Effector memory CD8-positive, alpha-beta T cell (primary cell): Measurements from ENCODE around the gene CFAP298.
"Not testable (repeated sequence)": the region's sequence is repeated elsewhere in the genome, so short reads cannot be mapped to it uniquely, and the experiment has no call there.

Experiments
- ATAC-seq: fragments of 150-1000 bp; cut with Tn5 transposase; replicated peaks from 2 replicates; pipeline ENCODE4 v1.10.0; 2021; ENCODE audit warnings: mild to moderate bottlenecking, moderate library complexity
- DNase-seq, 3 experiments: peaks; one replicate each; pipeline ENCODE4 v3.0.0; 2021
- H3K27ac Mint-ChIP-seq, 2 donors: one replicate each; pipeline ENCODE4 v1.8.0; 2022; ENCODE audit warnings: mild to moderate bottlenecking in 2 of 2, mixed read lengths in 2 of 2, moderate library complexity in 2 of 2
- H3K27me3 Mint-ChIP-seq, 2 donors: one replicate each; pipeline ENCODE4 v1.8.0; 2022; ENCODE audit warnings: mixed read lengths in 2 of 2
- H3K36me3 Mint-ChIP-seq: one replicate; pipeline ENCODE4 v1.8.0; 2022; ENCODE audit warnings: mild to moderate bottlenecking, moderate library complexity, mixed read lengths; ENCODE audit not compliant: insufficient read depth
- H3K4me1 Mint-ChIP-seq, 2 donors: one replicate each; pipeline ENCODE4 v1.8.0; 2022; ENCODE audit warnings: low read depth in 2 of 2, mixed read lengths in 2 of 2
- H3K4me3 Mint-ChIP-seq, 2 donors: one replicate each; pipeline ENCODE4 v1.8.0; 2022; ENCODE audit warnings: mild to moderate bottlenecking in 2 of 2, mixed read lengths in 2 of 2, moderate library complexity in 2 of 2
- H3K9me3 Mint-ChIP-seq, 2 donors: one replicate each; pipeline ENCODE4 v1.8.0; 2022; ENCODE audit warnings: mixed read lengths in 2 of 2

The CFAP298 gene

GRCh38 chr21:32569261-32570230 is 42.6 kb downstream of the CFAP298 start:
- Mint-ChIP-seq H3K36me3 (peaks cover 19% of the 10 kb centered on the region), H3K27ac (peak overlapping the region; percentile 46 to 94), H3K27me3 (peaks cover 0 to 3% of the 10 kb centered on the region in 2 donors), H3K9me3 (peaks cover 0 to 4% of the 10 kb centered on the region in 2 donors), H3K4me3 (peak overlapping the region; percentile 90 to 96), H3K4me1 (peaks cover 14 to 17% of the 10 kb centered on the region in 2 donors)
- ATAC-seq (peak; percentile 88), DNase-seq (peak; percentile 78 to 83 (median 81))

- peaks cover 14 to 17% of the 10 kb centered on the region in 2 donors for H3K4me1 Mint-ChIP-seq
Measured at GRCh38 chr21:32567626-32568025, 44.6 kb downstream of the CFAP298 start.

GRCh38 chr21:32566741-32567389 is 45.3 kb downstream of the CFAP298 start:
- no peak overlapping the region for H3K27ac Mint-ChIP-seq
- H3K9me3 Mint-ChIP-seq: peaks cover 0 to 6% of the 10 kb centered on the region in 2 donors
- ATAC-seq (no peak), DNase-seq (no peak)
- H3K36me3 Mint-ChIP-seq: peaks cover 22% of the 10 kb centered on the region
- H3K4me3 Mint-ChIP-seq: no peak overlapping the region
- peaks cover 14 to 20% of the 10 kb centered on the region in 2 donors for H3K4me1 Mint-ChIP-seq
- no peaks in the 10 kb centered on the region for H3K27me3 Mint-ChIP-seq

More at GRCh38 chr21:32567626-32568025, 44.6 kb downstream of the CFAP298 start:
- Mint-ChIP-seq H3K4me3 (no peak overlapping the region), H3K27ac (no peak overlapping the region), H3K27me3 (no peaks in the 10 kb centered on the region), H3K9me3 (peaks cover 0 to 6% of the 10 kb centered on the region in 2 donors), H3K36me3 (peaks cover 22% of the 10 kb centered on the region)
- DNase-seq (no peak), ATAC-seq (no peak)

- H3K4me3 Mint-ChIP-seq: no peak overlapping the region
- ATAC-seq (no peak), DNase-seq (no peak)
- no peak overlapping the region for H3K27ac Mint-ChIP-seq
- peaks cover 14 to 20% of the 10 kb centered on the region in 2 donors for H3K4me1 Mint-ChIP-seq
- H3K9me3 Mint-ChIP-seq: peaks cover 0 to 6% of the 10 kb centered on the region in 2 donors
- no peaks in the 10 kb centered on the region for H3K27me3 Mint-ChIP-seq
- peaks cover 25% of the 10 kb centered on the region for H3K36me3 Mint-ChIP-seq
Measured at GRCh38 chr21:32565856-32566465, 46.2 kb downstream of the CFAP298 start.

- Mint-ChIP-seq H3K4me1 (peaks cover 2 to 10% of the 10 kb centered on the region in 2 donors), H3K27me3 (no peaks in the 10 kb centered on the region), H3K4me3 (no peak overlapping the region), H3K36me3 (peaks cover 15% of the 10 kb centered on the region), H3K27ac (peak overlapping the region in 1 of 2 donors; percentile 35), H3K9me3 (peaks cover 0 to 6% of the 10 kb centered on the region in 2 donors)
- ATAC-seq: no peak
- no peak for DNase-seq
Measured at GRCh38 chr21:32562915-32563314, 49.3 kb downstream of the CFAP298 start.

- peak overlapping the region in 1 of 2 donors; percentile 35 for H3K27ac Mint-ChIP-seq
- peak; percentile 32 for ATAC-seq
- no peaks in the 10 kb centered on the region for H3K27me3 Mint-ChIP-seq
- peaks cover 0 to 6% of the 10 kb centered on the region in 2 donors for H3K9me3 Mint-ChIP-seq
- peaks cover 4 to 8% of the 10 kb centered on the region in 2 donors for H3K4me1 Mint-ChIP-seq
- DNase-seq: no peak
- peaks cover 13% of the 10 kb centered on the region for H3K36me3 Mint-ChIP-seq
- H3K4me3 Mint-ChIP-seq: no peak overlapping the region
Measured at GRCh38 chr21:32562426-32562825, 49.8 kb downstream of the CFAP298 start.

- H3K4me1 Mint-ChIP-seq, H3K9me3 Mint-ChIP-seq, DNase-seq, ATAC-seq, H3K4me3 Mint-ChIP-seq, H3K27me3 Mint-ChIP-seq: not testable (repeated sequence)
- Mint-ChIP-seq H3K27ac (peak overlapping the region; percentile 32 to 44), H3K36me3 (peaks cover 10% of the 10 kb centered on the region)
Measured at GRCh38 chr21:32561476-32561875, 50.7 kb downstream of the CFAP298 start.

- DNase-seq (no peak), ATAC-seq (no peak)
- Mint-ChIP-seq H3K4me3 (no peak overlapping the region), H3K36me3 (peaks cover 8% of the 10 kb centered on the region), H3K27ac (no peak overlapping the region), H3K27me3 (no peaks in the 10 kb centered on the region), H3K9me3 (peaks cover 0 to 6% of the 10 kb centered on the region in 2 donors), H3K4me1 (peaks cover 8 to 10% of the 10 kb centered on the region in 2 donors)
Measured at GRCh38 chr21:32560896-32561295, 51.3 kb downstream of the CFAP298 start.

- peaks cover 12% of the 10 kb centered on the region for H3K36me3 Mint-ChIP-seq
- H3K27ac Mint-ChIP-seq: no peak overlapping the region
- no peaks in the 10 kb centered on the region for H3K9me3 Mint-ChIP-seq
- H3K4me1 Mint-ChIP-seq: peaks cover 10 to 14% of the 10 kb centered on the region in 2 donors
- ATAC-seq (no peak), DNase-seq (no peak)
- H3K4me3 Mint-ChIP-seq: no peak overlapping the region
- H3K27me3 Mint-ChIP-seq: no peaks in the 10 kb centered on the region
Measured at GRCh38 chr21:32559006-32559610, 53.1 kb downstream of the CFAP298 start.

GRCh38 chr21:32558106-32558505 is 54.1 kb downstream of the CFAP298 start:
- H3K36me3 Mint-ChIP-seq: peaks cover 9% of the 10 kb centered on the region
- DNase-seq (no peak), ATAC-seq (no peak)
- no peaks in the 10 kb centered on the region for H3K9me3 Mint-ChIP-seq
- H3K27ac Mint-ChIP-seq: peak overlapping the region; percentile 15 to 24
- no peak overlapping the region for H3K4me3 Mint-ChIP-seq
- H3K27me3 Mint-ChIP-seq: no peaks in the 10 kb centered on the region
- H3K4me1 Mint-ChIP-seq: peaks cover 10 to 14% of the 10 kb centered on the region in 2 donors

- H3K27ac Mint-ChIP-seq: no peak overlapping the region
Measured at GRCh38 chr21:32554832-32555638, 57.1 kb downstream of the CFAP298 start.

GRCh38 chr21:32549886-32550285 is 62.3 kb downstream of the CFAP298 start:
- no peaks in the 10 kb centered on the region for H3K27me3 Mint-ChIP-seq
- ATAC-seq (no peak), DNase-seq (no peak)
- no peaks in the 10 kb centered on the region for H3K9me3 Mint-ChIP-seq
- H3K36me3 Mint-ChIP-seq: peaks cover 2% of the 10 kb centered on the region
- H3K4me1 Mint-ChIP-seq: peaks cover 7 to 14% of the 10 kb centered on the region in 2 donors
- peak overlapping the region in 1 of 2 donors; percentile 39 for H3K27ac Mint-ChIP-seq
- H3K4me3 Mint-ChIP-seq: no peak overlapping the region

More at GRCh38 chr21:32554832-32555638, 57.1 kb downstream of the CFAP298 start:
- Mint-ChIP-seq H3K4me3 (no peak overlapping the region), H3K9me3 (no peaks in the 10 kb centered on the region), H3K4me1 (peaks cover 10 to 11% of the 10 kb centered on the region in 2 donors), H3K27me3 (no peaks in the 10 kb centered on the region), H3K36me3 (peaks cover 6% of the 10 kb centered on the region)
- no peak for ATAC-seq
- DNase-seq: no peak
